Kidney epithelial cell (primary cell): Measurements from ENCODE around the gene ZNF226. TPM values are rescaled to one million over a fixed set of nuclear protein-coding genes. Genes with fewer than 3 reads are reported as not detected.
"Not testable (repeated sequence)": the region's sequence is repeated elsewhere in the genome, so short reads cannot be mapped to it uniquely, and the experiment has no call there.

Source experiments
- DNase-seq: peaks from one replicate; pipeline ENCODE4 v3.0.0-alpha.2; 2010; ENCODE audit warnings: low read depth
- H3K27me3 ChIP-seq: 2 replicates; pipeline ENCODE4 v1.6.0; 2011; ENCODE audit warnings: low read length; ENCODE audit not compliant: control insufficient read depth, insufficient read depth
- H3K36me3 ChIP-seq: 2 replicates; pipeline ENCODE4 v1.5.1; 2011; ENCODE audit warnings: low read length; ENCODE audit not compliant: control insufficient read depth, insufficient read depth
- H3K4me3 ChIP-seq: 2 replicates; pipeline ENCODE4 v1.5.1; 2011; ENCODE audit warnings: low read depth, mild to moderate bottlenecking, control low read depth, low read length
- CTCF ChIP-seq: IDR thresholded peaks from 2 replicates; pipeline ENCODE4 v1.5.1; 2011; ENCODE audit warnings: mild to moderate bottlenecking, moderate library complexity, low read length, control low read depth, inconsistent platforms; ENCODE audit not compliant: insufficient read depth, poor library complexity, severe bottlenecking
- total RNA-seq: library from RNA; depleted of rRNA; stranded (reverse); fragments of >200 nt; gene quantifications from 2 replicates; pipeline ENCODE4 v1.2.3, GENCODE V29; 2015

ZNF226 gene
- total RNA-seq, 1 donor from 2014 or later: 26.8 TPM

DNA sequence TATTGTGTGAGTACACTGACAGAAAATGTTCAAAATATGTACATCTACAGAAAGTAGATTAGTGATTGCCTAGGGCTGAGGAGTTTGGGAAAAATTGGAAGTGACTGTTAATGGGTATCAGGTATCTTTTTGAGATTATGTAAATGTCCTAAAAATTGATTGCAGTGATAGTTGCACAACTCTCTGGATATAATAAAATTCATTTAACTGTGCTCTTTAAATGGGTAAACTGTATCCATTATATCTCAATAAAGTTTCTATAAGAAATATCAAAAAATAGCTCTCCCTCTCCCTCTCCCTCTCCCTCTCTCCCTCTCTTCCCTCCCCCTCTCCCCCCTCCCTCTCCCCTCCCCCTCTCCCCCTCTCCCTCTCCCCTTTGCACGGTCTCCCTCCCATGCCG, 38.1 kb downstream of the ZNF226 start:
- TF ChIP-seq CTCF: no peak
- no peak for DNase-seq
- Histone ChIP-seq H3K36me3 (no peaks in the 10 kb centered on the region), H3K4me3 (no peak overlapping the region), H3K27me3 (no peaks in the 10 kb centered on the region)

- H3K27me3 ChIP-seq, H3K4me3 ChIP-seq, DNase-seq, H3K36me3 ChIP-seq: not testable (repeated sequence)
Observed at GRCh38 chr19:44203877-44204276, 39.0 kb downstream of the ZNF226 start.

GRCh38 chr19:44204772-44205171, 39.9 kb downstream of the ZNF226 start:
- no peaks in the 10 kb centered on the region for H3K27me3 ChIP-seq
- TF ChIP-seq CTCF: no peak
- H3K36me3 ChIP-seq: no peaks in the 10 kb centered on the region
- no peak for DNase-seq
- H3K4me3 ChIP-seq: no peak overlapping the region

DNA sequence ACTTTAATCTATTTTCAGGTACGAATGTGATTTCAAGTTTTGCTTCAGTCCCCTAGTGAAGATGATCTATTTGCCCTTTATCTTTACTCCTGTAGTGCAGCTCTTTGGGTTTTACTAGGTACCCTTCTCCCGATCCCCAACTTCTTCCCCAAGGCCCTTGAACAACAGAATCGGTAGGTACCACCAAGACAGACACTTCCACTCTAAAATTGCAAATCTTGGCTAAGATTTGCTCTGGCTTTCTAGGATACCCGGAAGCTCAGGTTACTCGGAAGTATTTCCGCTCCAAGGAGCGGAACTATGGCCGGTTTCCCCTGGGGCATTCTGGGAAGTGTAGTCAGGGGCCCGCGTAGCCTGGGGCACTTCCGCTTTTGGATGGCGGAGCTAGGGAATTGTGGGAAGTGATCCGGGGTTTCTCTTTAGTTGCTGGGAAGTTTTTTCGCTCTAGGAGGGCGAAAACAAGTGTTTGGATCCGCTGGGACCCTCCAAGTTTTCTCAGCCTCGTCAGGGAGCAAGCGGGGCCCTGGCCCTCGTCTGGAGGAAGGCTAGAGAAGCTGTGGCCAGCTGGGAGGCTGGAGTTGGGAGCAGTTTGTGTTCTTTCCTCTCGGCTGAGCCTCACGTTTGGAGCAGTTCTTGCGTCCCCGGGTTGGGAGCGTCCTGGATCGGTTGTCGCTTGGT, 42.4 kb downstream of the ZNF226 start:
- Histone ChIP-seq H3K4me3 (peak overlapping the region; percentile 76), H3K27me3 (no peaks in the 10 kb centered on the region), H3K36me3 (no peaks in the 10 kb centered on the region)
- DNase-seq: peak; percentile 76
- no peak for TF ChIP-seq CTCF

DNA sequence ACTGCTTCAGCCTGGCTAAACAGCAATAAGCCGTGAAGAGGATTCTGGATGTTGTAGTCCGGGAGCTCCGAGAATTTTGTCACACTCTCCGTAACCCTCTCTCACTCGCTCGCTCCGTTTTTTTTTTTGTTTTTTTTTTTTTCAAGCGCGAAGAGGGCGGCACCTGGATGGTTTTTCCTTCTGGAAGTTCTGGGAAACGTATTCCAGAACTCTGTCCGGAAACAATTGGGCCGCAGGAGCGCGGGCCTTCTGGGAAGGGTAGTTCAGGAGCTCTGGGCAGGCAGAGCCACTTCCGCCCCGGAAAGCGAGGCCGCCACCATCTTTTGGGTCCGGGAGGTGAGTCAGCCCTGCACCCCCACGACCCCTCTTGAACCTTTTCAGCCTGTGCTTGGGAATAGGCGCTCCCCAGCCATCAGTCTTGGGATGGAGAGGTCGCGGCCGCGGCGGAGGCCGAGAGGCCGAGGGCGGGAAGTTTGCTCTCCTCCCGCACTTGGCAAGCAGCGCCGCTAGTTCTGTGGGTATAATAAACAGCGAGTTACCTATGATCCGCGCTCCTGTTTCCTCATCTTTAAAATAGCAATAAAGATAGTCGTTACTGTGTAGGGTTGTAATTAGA, 47.5 kb downstream of the ZNF226 start, which contains the start of gene ZNF227:
Gene ZNF227, plus strand, starts transcription at position 283 of the 616 bp plus-strand sequence. CDS start 5,261 bp downstream, outside the sequence.
- no peaks in the 10 kb centered on the region for H3K36me3 ChIP-seq
- peak; percentile 87 for DNase-seq
- no peaks in the 10 kb centered on the region for H3K27me3 ChIP-seq
- peak within 1 kb of the TSS; percentile 56 for H3K4me3 ChIP-seq
- no peak for TF ChIP-seq CTCF

- peak overlapping the region; percentile 56 for H3K4me3 ChIP-seq
- TF ChIP-seq CTCF: no peak
- no peaks in the 10 kb centered on the region for H3K36me3 ChIP-seq
- H3K27me3 ChIP-seq: no peaks in the 10 kb centered on the region
- DNase-seq: no peak
Observed at GRCh38 chr19:44212866-44213346, 48.0 kb downstream of the ZNF226 start.

DNA sequence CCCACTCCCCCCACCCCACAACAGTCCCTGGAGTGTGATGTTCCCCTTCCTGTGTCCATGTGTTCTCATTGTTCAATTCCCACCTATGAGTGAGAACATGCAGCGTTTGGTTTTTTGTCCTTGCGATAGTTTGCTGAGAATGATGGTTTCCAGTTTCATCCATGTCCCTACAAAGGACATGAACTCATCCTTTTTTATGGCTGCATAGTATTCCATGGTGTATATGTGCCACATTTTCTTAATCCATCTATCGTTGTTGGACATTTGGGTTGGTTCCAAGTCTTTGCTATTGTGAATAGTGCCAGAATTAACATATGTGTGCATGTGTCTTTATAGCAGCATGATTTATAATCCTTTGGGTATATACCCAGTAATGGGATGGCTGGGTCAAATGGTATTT, 55.0 kb downstream of the ZNF226 start:
- DNase-seq, H3K4me3 ChIP-seq, H3K36me3 ChIP-seq, H3K27me3 ChIP-seq: not testable (repeated sequence)

DNA sequence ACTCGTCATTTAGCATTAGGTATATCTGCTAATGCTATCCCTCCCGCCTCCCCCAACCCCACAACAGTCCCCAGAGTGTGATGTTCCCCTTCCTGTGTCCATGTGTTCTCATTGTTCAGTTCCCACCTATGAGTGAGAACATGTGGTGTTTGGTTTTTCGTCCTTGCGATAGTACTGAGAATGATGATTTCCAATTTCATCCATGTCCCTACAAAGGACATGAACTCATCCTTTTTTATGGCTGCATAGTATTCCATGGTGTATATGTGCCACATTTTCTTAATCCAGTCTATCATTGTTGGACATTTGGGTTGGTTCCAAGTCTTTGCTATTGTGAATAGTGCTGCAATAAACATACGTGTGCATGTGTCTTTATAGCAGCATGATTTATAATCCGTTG, 55.9 kb downstream of the ZNF226 start:
- not testable (repeated sequence) for H3K36me3 ChIP-seq, DNase-seq

GRCh38 chr19:44221291-44221690, 56.4 kb downstream of the ZNF226 start:
- DNase-seq, H3K4me3 ChIP-seq, H3K36me3 ChIP-seq, H3K27me3 ChIP-seq: not testable (repeated sequence)

More for the DNA sequence above, 55.9 kb downstream of the ZNF226 start:
- H3K4me3 ChIP-seq, H3K27me3 ChIP-seq: not testable (repeated sequence)
